Cardiac fibroblast (primary cell): ENCODE results near the gene PPP1R12A.

Experiments
- DNase-seq, 2 donors: peaks; one replicate each; pipeline versions ENCODE4 v3.0.0 to v3.0.0-alpha.2; 2010; ENCODE audit warnings: low read depth in 2 of 2
- H3K4me3 ChIP-seq, 2 donors: replicated peaks in 1 of 2; 1 replicate in 1 of 2; 2 replicates in 1 of 2; pipeline ENCODE4 v1.5.1; 2011; ENCODE audit warnings: low read depth in 2 of 2, low read length in 2 of 2, mild to moderate bottlenecking in 2 of 2, moderate library complexity in 1 of 2
- TF ChIP-seq, protein P1 (sequence below): IDR thresholded peaks from one replicate; pipeline ENCODE4 v1.5.1; 2011; ENCODE audit warnings: low read depth, mild to moderate bottlenecking, low read length, inconsistent platforms

Gene PPP1R12A

GRCh38 chr12:79776111-79776510 is 158.8 kb downstream of the PPP1R12A start:
- TF ChIP-seq, protein P1, sequence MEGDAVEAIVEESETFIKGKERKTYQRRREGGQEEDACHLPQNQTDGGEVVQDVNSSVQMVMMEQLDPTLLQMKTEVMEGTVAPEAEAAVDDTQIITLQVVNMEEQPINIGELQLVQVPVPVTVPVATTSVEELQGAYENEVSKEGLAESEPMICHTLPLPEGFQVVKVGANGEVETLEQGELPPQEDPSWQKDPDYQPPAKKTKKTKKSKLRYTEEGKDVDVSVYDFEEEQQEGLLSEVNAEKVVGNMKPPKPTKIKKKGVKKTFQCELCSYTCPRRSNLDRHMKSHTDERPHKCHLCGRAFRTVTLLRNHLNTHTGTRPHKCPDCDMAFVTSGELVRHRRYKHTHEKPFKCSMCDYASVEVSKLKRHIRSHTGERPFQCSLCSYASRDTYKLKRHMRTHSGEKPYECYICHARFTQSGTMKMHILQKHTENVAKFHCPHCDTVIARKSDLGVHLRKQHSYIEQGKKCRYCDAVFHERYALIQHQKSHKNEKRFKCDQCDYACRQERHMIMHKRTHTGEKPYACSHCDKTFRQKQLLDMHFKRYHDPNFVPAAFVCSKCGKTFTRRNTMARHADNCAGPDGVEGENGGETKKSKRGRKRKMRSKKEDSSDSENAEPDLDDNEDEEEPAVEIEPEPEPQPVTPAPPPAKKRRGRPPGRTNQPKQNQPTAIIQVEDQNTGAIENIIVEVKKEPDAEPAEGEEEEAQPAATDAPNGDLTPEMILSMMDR = no peak
- DNase-seq = peak; percentile 72 to 76
- H3K4me3 ChIP-seq = no peak overlapping the region

DNA sequence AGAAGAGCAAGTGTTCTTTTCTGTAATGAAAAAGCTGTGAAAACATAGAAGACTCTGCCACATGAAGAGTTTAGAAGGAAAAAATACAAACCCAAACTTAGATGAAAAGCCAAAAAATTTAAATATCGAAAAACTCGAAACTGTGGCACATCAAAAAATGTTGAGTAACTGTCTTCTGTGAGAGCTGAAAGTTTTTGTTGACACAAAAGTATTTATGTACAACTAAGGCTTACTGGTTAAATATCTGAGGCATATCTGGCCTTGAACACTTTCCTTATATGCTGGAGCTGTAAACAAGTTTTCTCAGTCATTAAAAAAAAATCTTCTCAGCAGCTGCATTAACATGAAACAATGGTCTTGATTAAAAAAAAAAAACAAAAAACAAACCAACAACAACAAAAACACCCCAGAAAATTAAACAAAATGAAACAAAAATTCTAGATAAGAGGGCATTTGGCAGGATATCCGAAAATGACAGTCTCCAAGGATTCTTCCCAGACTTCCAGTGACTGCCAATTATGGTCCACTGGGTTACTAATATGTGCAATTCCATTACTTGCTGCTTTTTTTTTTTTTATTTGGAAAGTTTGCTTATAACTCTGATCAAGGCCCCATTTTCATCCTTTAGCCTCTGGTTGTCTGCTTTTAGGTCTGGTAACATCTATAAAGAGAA is 159.4 kb downstream of the PPP1R12A start:
- DNase-seq = no peak
- H3K4me3 ChIP-seq = no peak overlapping the region
- TF ChIP-seq, protein P1 = no peak

DNA sequence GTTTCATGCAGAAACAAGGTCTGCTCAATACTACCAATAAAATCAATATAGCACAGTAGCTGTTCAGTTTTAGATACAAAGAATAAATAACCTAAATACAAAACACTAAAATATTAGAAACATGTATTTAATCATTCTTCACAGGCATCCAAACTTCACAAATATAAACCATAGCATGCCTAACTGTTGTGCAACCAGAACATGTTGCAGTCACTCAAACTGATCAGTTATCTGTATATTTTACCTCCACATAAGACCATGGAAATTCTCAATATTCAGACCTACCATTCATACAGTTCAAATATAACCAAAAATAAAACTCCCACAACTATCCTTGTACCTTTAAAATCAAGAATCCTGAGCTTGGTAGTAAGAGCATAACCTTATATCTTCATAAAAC is 161.0 kb downstream of the PPP1R12A start:
- H3K4me3 ChIP-seq = no peak overlapping the region
- TF ChIP-seq, protein P1 = no peak
- DNase-seq = no peak

GRCh38 chr12:79769860-79770485 is 164.9 kb downstream of the PPP1R12A start:
- TF ChIP-seq, protein P1 = no peak
- no peak overlapping the region for H3K4me3 ChIP-seq
- DNase-seq = no peak

GRCh38 chr12:79769189-79769859 is 165.6 kb downstream of the PPP1R12A start:
- DNase-seq = no peak
- H3K4me3 ChIP-seq = no peak overlapping the region
- TF ChIP-seq, protein P1 = no peak

- no peak overlapping the region for H3K4me3 ChIP-seq
- no peak for DNase-seq
- TF ChIP-seq, protein P1 = no peak
Measured at GRCh38 chr12:79766705-79767464, 168.0 kb downstream of the PPP1R12A start.
